Mesendoderm (in vitro differentiated cells): ENCODE results near the gene STOX1.
A peak's percentile ranks its signal among the peaks of the same experiment; 100 is the strongest.
"Not testable (repeated sequence)": the region's sequence is repeated elsewhere in the genome, so short reads cannot be mapped to it uniquely, and the experiment has no call there.

Experiments used
- DNase-seq: peaks from one replicate; pipeline ENCODE4 v3.0.0; 2013
- H2AK5ac ChIP-seq: 2 replicates; pipeline ENCODE4 v1.6.1; 2013; ENCODE audit warnings: low read length, inconsistent platforms
- H2BK120ac ChIP-seq: 2 replicates; pipeline ENCODE4 v1.6.1; 2013; ENCODE audit warnings: low read depth, mild to moderate bottlenecking, low read length, moderate library complexity, mixed read lengths
- H2BK15ac ChIP-seq: replicated peaks from 2 replicates; pipeline ENCODE4 v1.6.1; 2013; ENCODE audit warnings: low read depth, mild to moderate bottlenecking, moderate library complexity
- H2BK5ac ChIP-seq: 2 replicates; pipeline ENCODE4 v1.6.1; 2013; ENCODE audit warnings: low read length, inconsistent platforms
- H3K18ac ChIP-seq: 2 replicates; pipeline ENCODE4 v1.6.1; 2013; ENCODE audit warnings: mild to moderate bottlenecking, low read length, mixed read lengths
- H3K23ac ChIP-seq: one replicate; pipeline ENCODE4 v1.6.1; 2013; ENCODE audit warnings: low read length
- H3K27ac ChIP-seq: 2 replicates; pipeline ENCODE4 v1.5.1; 2013; ENCODE audit warnings: low read depth, mild to moderate bottlenecking, inconsistent platforms, low read length, moderate library complexity
- H3K27me3 ChIP-seq: 2 replicates; pipeline ENCODE4 v1.6.1; 2013; ENCODE audit warnings: low read length, control low read depth, mild to moderate bottlenecking, inconsistent platforms; ENCODE audit not compliant: insufficient read depth, poor library complexity
- H3K36me3 ChIP-seq: 2 replicates; pipeline ENCODE4 v1.6.1; 2013; ENCODE audit warnings: low read length, inconsistent platforms; ENCODE audit not compliant: control insufficient read depth, insufficient read depth
- H3K4ac ChIP-seq: one replicate; pipeline ENCODE4 v1.6.1; 2013; ENCODE audit warnings: low read depth, mild to moderate bottlenecking, low read length, moderate library complexity
- H3K4me1 ChIP-seq: 2 replicates; pipeline ENCODE4 v1.6.1; 2013; ENCODE audit warnings: low read depth, low read length, inconsistent platforms; ENCODE audit not compliant: control insufficient read depth
- H3K4me2 ChIP-seq: 2 replicates; pipeline ENCODE4 v1.6.1; 2013; ENCODE audit warnings: low read length
- H3K4me3 ChIP-seq: 2 replicates; pipeline ENCODE4 v1.5.1; 2013; ENCODE audit warnings: mild to moderate bottlenecking, low read length
- H3K56ac ChIP-seq: one replicate; pipeline ENCODE4 v1.6.1; 2013; ENCODE audit warnings: low read length
- H3K79me1 ChIP-seq: 2 replicates; pipeline ENCODE4 v1.6.1; 2013; ENCODE audit warnings: low read length, inconsistent platforms
- H3K79me2 ChIP-seq: 2 replicates; pipeline ENCODE4 v1.6.1; 2013; ENCODE audit warnings: mild to moderate bottlenecking, low read length; ENCODE audit not compliant: control insufficient read depth, insufficient read depth
- H3K9ac ChIP-seq: 2 replicates; pipeline ENCODE4 v1.6.1; 2013; ENCODE audit warnings: low read length, inconsistent platforms
- H4K5ac ChIP-seq: one replicate; pipeline ENCODE4 v1.6.1; 2013; ENCODE audit warnings: low read length
- H4K8ac ChIP-seq: one replicate; pipeline ENCODE4 v1.6.1; 2013; ENCODE audit warnings: low read depth, mild to moderate bottlenecking, control low read depth, low read length, moderate library complexity
- WGBS: extraction: QIAGEN DNeasy Blood & Tissue Kit; methylation state at CpG from one replicate; pipeline ENCODE4 v1.1.7; 2013; ENCODE audit warnings: low lambda C conversion rate, missing lambda C conversion rate; ENCODE audit not compliant: insufficient coverage; ENCODE audit errors: extremely low coverage; 5-methylcytosine and 5-hydroxymethylcytosine counted together

STOX1 gene

GRCh38 chr10:68832601-68833000 is 5.3 kb downstream of the STOX1 start:
- Histone ChIP-seq H4K8ac (no peak overlapping the region), H2BK15ac (no peak overlapping the region), H2BK5ac (no peak overlapping the region), H4K5ac (no peak overlapping the region), H3K4me1 (no peaks in the 10 kb centered on the region), H3K9ac (no peak overlapping the region), H2BK120ac (no peak overlapping the region), H3K79me1 (no peaks in the 10 kb centered on the region), H3K36me3 (no peaks in the 10 kb centered on the region), H3K18ac (no peak overlapping the region), H3K27ac (no peak overlapping the region), H3K79me2 (no peaks in the 10 kb centered on the region), H3K23ac (no peak overlapping the region), H3K4ac (no peak overlapping the region), H3K4me3 (no peak overlapping the region), H2AK5ac (no peak overlapping the region), H3K56ac (no peak overlapping the region), H3K27me3 (no peaks in the 10 kb centered on the region), H3K4me2 (no peak overlapping the region)
- DNase-seq, result no peak
- no CpG with 5 or more reads among the region's 4 CpGs for WGBS

DNA sequence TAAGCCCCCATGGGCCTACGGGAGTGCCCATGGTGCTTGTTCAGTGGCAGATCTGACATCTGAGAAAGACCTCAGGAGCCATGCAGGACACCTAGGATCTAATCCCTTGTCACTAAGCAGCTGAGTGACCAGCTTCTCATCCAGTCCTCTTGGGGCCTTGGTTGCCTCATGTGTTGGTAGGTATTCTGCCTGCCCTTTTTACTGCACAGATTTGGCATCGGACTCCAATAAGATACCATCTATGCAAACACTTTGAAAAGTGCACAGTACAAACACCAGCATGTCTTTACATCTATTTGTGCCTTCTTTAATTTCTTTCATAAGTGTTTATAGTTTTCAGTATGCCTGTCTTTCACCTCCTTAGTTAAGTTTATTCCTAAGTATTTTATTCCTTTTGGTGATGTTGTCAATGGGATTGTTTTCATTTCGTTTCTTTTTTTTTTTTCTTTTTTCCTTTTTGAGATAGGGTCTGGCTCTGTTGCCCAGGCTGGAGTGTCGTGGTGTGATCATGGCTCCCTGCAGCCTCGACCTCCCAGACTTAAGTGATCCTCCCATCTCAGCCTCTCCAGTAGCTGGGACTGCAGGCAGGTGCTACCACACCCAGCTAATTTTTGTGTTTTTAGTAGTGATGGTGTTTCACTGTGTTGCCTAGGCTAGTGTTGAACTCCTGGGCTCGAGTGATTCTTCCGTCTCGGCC is 10.4 kb downstream of the STOX1 start:
- Histone ChIP-seq H3K4ac (no peak overlapping the region), H3K18ac (no peak overlapping the region), H2BK120ac (no peak overlapping the region), H3K27ac (no peak overlapping the region), H3K27me3 (no peaks in the 10 kb centered on the region), H2BK15ac (no peak overlapping the region), H3K56ac (no peak overlapping the region), H3K36me3 (no peaks in the 10 kb centered on the region), H3K4me3 (no peak overlapping the region), H4K5ac (no peak overlapping the region), H3K9ac (no peak overlapping the region), H3K23ac (no peak overlapping the region), H2BK5ac (no peak overlapping the region), H3K4me2 (no peak overlapping the region), H3K79me1 (no peaks in the 10 kb centered on the region), H3K79me2 (no peaks in the 10 kb centered on the region), H2AK5ac (no peak overlapping the region), H3K4me1 (no peaks in the 10 kb centered on the region), H4K8ac (no peak overlapping the region)
- DNase-seq, result no peak
- WGBS, result no CpG with 5 or more reads among the region's 8 CpGs

DNA sequence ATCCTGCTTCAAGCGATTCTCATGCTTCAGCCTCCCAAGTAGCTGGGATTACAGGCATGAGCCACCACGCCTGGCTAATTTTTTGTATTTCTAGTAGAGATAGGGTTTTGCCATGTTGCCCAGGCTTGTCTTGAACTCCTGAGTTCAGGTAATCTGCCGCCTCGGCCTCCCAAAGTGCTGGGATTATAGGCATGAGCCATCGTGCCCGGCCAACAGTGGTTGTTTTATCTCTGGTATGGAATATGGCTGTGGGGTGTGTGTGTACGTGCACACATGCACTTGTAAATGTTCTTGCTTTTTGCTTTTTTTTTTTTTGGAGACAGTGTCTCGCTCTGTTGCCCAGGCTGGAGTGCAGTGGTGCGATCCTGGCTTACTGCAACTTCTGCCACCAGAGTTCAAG is 13.3 kb downstream of the STOX1 start:
- H2BK120ac ChIP-seq, H3K36me3 ChIP-seq, H3K4me3 ChIP-seq, H3K27ac ChIP-seq, H3K27me3 ChIP-seq, DNase-seq, H3K9ac ChIP-seq, H4K5ac ChIP-seq, H4K8ac ChIP-seq, H2BK15ac ChIP-seq, H3K56ac ChIP-seq, H3K4me1 ChIP-seq, H2BK5ac ChIP-seq, H3K4me2 ChIP-seq, H2AK5ac ChIP-seq, H3K79me1 ChIP-seq, H3K23ac ChIP-seq, H3K79me2 ChIP-seq, H3K4ac ChIP-seq, H3K18ac ChIP-seq: not testable (repeated sequence)
- no CpG with 5 or more reads among the region's 9 CpGs for WGBS

DNA sequence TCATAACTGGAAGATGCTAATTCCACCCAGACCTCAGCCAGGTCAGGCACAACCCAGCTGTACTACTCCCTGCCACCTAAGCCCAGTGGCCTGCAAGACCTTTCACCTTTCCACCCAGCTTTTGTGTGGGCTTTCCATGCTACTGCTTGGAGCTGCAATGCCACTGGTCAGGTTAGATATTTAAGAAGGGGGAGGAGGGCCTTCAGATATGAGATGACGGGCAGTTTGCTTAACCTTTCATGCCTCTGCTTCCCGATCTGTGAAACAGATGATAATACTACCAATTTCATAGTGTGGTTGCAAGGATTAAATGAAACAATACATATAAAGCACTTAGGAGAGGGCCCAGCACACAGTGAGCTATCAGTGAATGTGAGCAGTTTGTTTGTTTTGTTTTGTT is 20.9 kb downstream of the STOX1 start:
- Histone ChIP-seq H3K27ac (no peak overlapping the region), H3K79me2 (no peaks in the 10 kb centered on the region), H3K27me3 (no peaks in the 10 kb centered on the region), H3K18ac (no peak overlapping the region), H3K23ac (no peak overlapping the region), H3K36me3 (no peaks in the 10 kb centered on the region), H3K4ac (no peak overlapping the region), H3K79me1 (no peaks in the 10 kb centered on the region), H4K5ac (no peak overlapping the region), H2BK120ac (no peak overlapping the region), H2BK5ac (no peak overlapping the region), H3K4me1 (no peaks in the 10 kb centered on the region), H4K8ac (no peak overlapping the region), H3K56ac (peak overlapping the region; percentile 7), H2AK5ac (no peak overlapping the region), H3K4me3 (no peak overlapping the region), H3K9ac (no peak overlapping the region), H3K4me2 (no peak overlapping the region), H2BK15ac (no peak overlapping the region)
- WGBS, result no CpG with 5 or more reads among the region's 2 CpGs
- no peak for DNase-seq

DNA sequence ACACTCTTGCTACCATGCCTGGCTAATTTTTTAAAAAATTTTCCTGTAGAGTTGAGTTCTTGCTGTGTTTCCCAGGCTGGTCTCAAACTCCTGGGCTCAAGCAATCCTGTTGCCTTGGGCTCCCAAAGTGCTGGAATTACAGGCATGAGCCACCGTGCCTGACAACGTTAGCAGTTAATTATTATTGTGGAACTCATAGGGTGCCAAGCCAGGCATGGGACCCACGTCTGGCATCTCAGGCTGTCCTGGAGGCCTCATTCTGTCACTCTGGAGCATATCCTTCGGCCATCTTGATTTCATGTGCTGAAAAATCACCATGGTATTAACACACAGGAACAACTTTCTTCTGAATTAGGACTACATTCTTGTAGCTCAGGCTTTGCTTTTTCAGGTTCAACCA is 21.5 kb downstream of the STOX1 start:
- Histone ChIP-seq H4K8ac (no peak overlapping the region), H3K56ac (no peak overlapping the region), H3K36me3 (no peaks in the 10 kb centered on the region), H3K4me3 (no peak overlapping the region), H3K23ac (no peak overlapping the region), H3K18ac (no peak overlapping the region), H2BK120ac (no peak overlapping the region), H3K79me1 (no peaks in the 10 kb centered on the region), H2BK15ac (no peak overlapping the region), H4K5ac (no peak overlapping the region), H2AK5ac (no peak overlapping the region), H3K79me2 (no peaks in the 10 kb centered on the region), H3K27me3 (no peaks in the 10 kb centered on the region), H3K4me2 (no peak overlapping the region), H3K27ac (no peak overlapping the region), H3K4ac (no peak overlapping the region), H2BK5ac (no peak overlapping the region), H3K4me1 (no peaks in the 10 kb centered on the region), H3K9ac (no peak overlapping the region)
- WGBS, result no CpG with 5 or more reads among the region's 4 CpGs
- DNase-seq, result no peak

DNA sequence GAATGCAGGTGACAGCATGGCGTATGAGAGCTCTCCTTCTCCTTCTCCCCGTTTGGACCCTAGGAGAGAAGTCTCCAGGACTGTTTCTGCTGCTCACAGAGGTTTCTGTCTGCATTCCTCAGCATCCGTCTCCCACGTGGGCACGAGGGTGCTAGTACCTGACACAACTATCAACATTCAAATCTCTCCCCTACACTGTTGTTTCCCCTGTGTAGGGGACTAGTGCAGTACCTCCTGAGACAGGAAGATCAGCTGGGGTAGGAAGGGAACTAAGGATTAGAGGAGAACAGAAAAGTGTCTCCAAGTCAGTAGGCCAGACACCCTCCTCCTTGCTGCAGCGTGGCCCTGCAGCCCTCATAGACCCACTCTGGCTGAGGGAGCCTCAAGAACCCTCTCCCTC is 29.0 kb downstream of the STOX1 start:
- Histone ChIP-seq H2BK120ac (no peak overlapping the region), H3K79me1 (no peaks in the 10 kb centered on the region), H3K4me3 (no peak overlapping the region), H4K5ac (no peak overlapping the region), H3K79me2 (no peaks in the 10 kb centered on the region), H3K27me3 (no peaks in the 10 kb centered on the region), H2BK15ac (no peak overlapping the region), H3K4me1 (no peaks in the 10 kb centered on the region), H3K18ac (no peak overlapping the region), H2AK5ac (no peak overlapping the region), H3K4me2 (no peak overlapping the region), H3K23ac (no peak overlapping the region), H4K8ac (no peak overlapping the region), H3K36me3 (no peaks in the 10 kb centered on the region), H3K56ac (peak overlapping the region; percentile 3), H3K9ac (no peak overlapping the region), H3K4ac (no peak overlapping the region), H2BK5ac (no peak overlapping the region), H3K27ac (no peak overlapping the region)
- WGBS, result no CpG with 5 or more reads among the region's 6 CpGs
- DNase-seq, result no peak
